Breast epithelium (tissue), 4 donors: ENCODE results near the gene SPX. TPM values are rescaled to one million over a fixed set of nuclear protein-coding genes. Genes with fewer than 3 reads are reported as not detected.

Source experiments
- DNase-seq, 2 donors: peaks; one replicate each; pipeline ENCODE4 v3.0.0-alpha.2; 2019; ENCODE audit warnings: low spot score in 2 of 2
- H3K27ac ChIP-seq, 2 donors: fragments of 200-600 bp; sonication (generic) in 1 of 2; one replicate each; pipeline ENCODE4 v1.5.1; 2016 to 2019; ENCODE audit warnings: mild to moderate bottlenecking in 1 of 2
- H3K27me3 ChIP-seq, 2 donors: fragments of 200-600 bp; sonication (generic) in 1 of 2; one replicate each; pipeline versions ENCODE4 v1.5.1 to v1.6.0; 2017 to 2019; ENCODE audit warnings: control low read depth in 1 of 2, mild to moderate bottlenecking in 1 of 2
- H3K36me3 ChIP-seq: fragments of 200-600 bp; one replicate; pipeline ENCODE4 v1.5.1; 2019
- H3K4me1 ChIP-seq, 2 donors: fragments of 200-600 bp; sonication (generic); one replicate each; pipeline ENCODE4 v1.5.1; 2016 to 2019; ENCODE audit warnings: control low read depth in 1 of 2
- H3K4me3 ChIP-seq, 3 donors: fragments of 200-600 bp; sonication (generic); 1 replicate in 2 of 3; 2 replicates in 1 of 3; pipeline ENCODE4 v1.5.1; 2016 to 2019; ENCODE audit warnings: mild to moderate bottlenecking in 3 of 3, moderate library complexity in 2 of 3
- H3K9me3 ChIP-seq, 2 donors: fragments of 200-600 bp; sonication (generic) in 1 of 2; one replicate each; pipeline ENCODE4 v1.5.1; 2016 to 2019; ENCODE audit warnings: control low read depth in 1 of 2
- CTCF ChIP-seq, 3 donors: fragments of 450-650 bp; IDR thresholded peaks; one replicate each; pipeline ENCODE4 v1.5.1; 2016 to 2017; ENCODE audit warnings: antibody characterized with exemption in 3 of 3, mild to moderate bottlenecking in 3 of 3, moderate library complexity in 3 of 3
- POLR2A ChIP-seq: fragments of 450-650 bp; IDR thresholded peaks from one replicate; pipeline ENCODE4 v1.6.1; 2016; ENCODE audit warnings: antibody characterized with exemption, mild to moderate bottlenecking, moderate library complexity
- POLR2AphosphoS5 ChIP-seq, 3 donors: sonication (generic); formaldehyde crosslinking; IDR thresholded peaks; one replicate each; pipeline ENCODE4 v1.6.1; 2017; ENCODE audit warnings: antibody characterized with exemption in 3 of 3
- intact Hi-C: fragments of 100-400 bp; cut with DNase I; formaldehyde crosslinking; loops from one replicate; pipeline ENCODE4 v1.15.1; 2023; ENCODE audit warnings: low total_unique reads
- total RNA-seq, 3 donors: library from RNA; depleted of rRNA; stranded (reverse); fragments of >200 nt; gene quantifications; one replicate each; pipeline ENCODE4 v1.1.0, GENCODE V29; 2016

Gene SPX
- total RNA-seq, 3 donors from 2014 or later: 1.0 to 84.3 (median 1.3) TPM

GRCh38 chr12:21523148-21523547 is 2.9 kb upstream of the SPX start:
- TF ChIP-seq CTCF (IDR thresholded peaks at IDR 0.05) (no peak), POLR2A (no peak), POLR2AphosphoS5 (IDR thresholded peaks at IDR 0.05) (no peak)
- DNase-seq: no peak
- H3K4me1 ChIP-seq: no peaks in the 10 kb centered on the region
- H3K9me3 ChIP-seq: no peaks in the 10 kb centered on the region
- no peak overlapping the region for H3K4me3 ChIP-seq
- H3K36me3 ChIP-seq: no peaks in the 10 kb centered on the region
- no peak overlapping the region for H3K27ac ChIP-seq
- peaks cover 0 to 14% of the 10 kb centered on the region in 2 donors for H3K27me3 ChIP-seq
- intact Hi-C loops: no loop called here

GRCh38 chr12:21526721-21527345 is 737 bp downstream of the SPX start:
- DNase-seq: no peak
- no peaks in the 10 kb centered on the region for H3K9me3 ChIP-seq
- H3K27ac ChIP-seq: no peak overlapping the region
- H3K4me1 ChIP-seq: no peaks in the 10 kb centered on the region
- H3K4me3 ChIP-seq: peak overlapping the region; percentile 47 to 68 (median 51)
- H3K36me3 ChIP-seq: no peaks in the 10 kb centered on the region
- H3K27me3 ChIP-seq: peaks cover 0 to 27% of the 10 kb centered on the region in 2 donors
- intact Hi-C loops: no loop called here
- TF ChIP-seq POLR2A (no peak), POLR2AphosphoS5 (IDR thresholded peaks at IDR 0.05) (no peak), CTCF (IDR thresholded peaks at IDR 0.05) (no peak)

- Histone ChIP-seq H3K4me1 (no peaks in the 10 kb centered on the region), H3K9me3 (no peaks in the 10 kb centered on the region), H3K4me3 (peak overlapping the region; percentile 47 to 68 (median 51)), H3K27ac (no peak overlapping the region), H3K36me3 (no peaks in the 10 kb centered on the region), H3K27me3 (peaks cover 0 to 27% of the 10 kb centered on the region in 2 donors)
- peak in 1 of 2 donors; percentile 51 for DNase-seq
- intact Hi-C loops: no loop called here
- no peak for TF ChIP-seq POLR2A
- no peak for TF ChIP-seq CTCF (IDR thresholded peaks at IDR 0.05)
- no peak for TF ChIP-seq POLR2AphosphoS5 (IDR thresholded peaks at IDR 0.05)
These were observed 1.5 kb downstream of the SPX start for GRCh38 chr12:21527451-21528180.

- TF ChIP-seq POLR2A: no peak
- TF ChIP-seq POLR2AphosphoS5 (IDR thresholded peaks at IDR 0.05): no peak
- TF ChIP-seq CTCF (IDR thresholded peaks at IDR 0.05): no peak
- peaks cover 0 to 27% of the 10 kb centered on the region in 2 donors for H3K27me3 ChIP-seq
- H3K36me3 ChIP-seq: no peaks in the 10 kb centered on the region
- no peak overlapping the region for H3K27ac ChIP-seq
- no peak overlapping the region for H3K4me3 ChIP-seq
- H3K9me3 ChIP-seq: no peaks in the 10 kb centered on the region
- DNase-seq: no peak
- no peaks in the 10 kb centered on the region for H3K4me1 ChIP-seq
- intact Hi-C loops: no loop called here
These were observed 2.9 kb downstream of the SPX start for GRCh38 chr12:21528953-21529352.

- no peak for DNase-seq
- no peak overlapping the region for H3K27ac ChIP-seq
- H3K36me3 ChIP-seq: no peaks in the 10 kb centered on the region
- no peaks in the 10 kb centered on the region for H3K4me1 ChIP-seq
- H3K4me3 ChIP-seq: no peak overlapping the region
- H3K9me3 ChIP-seq: no peaks in the 10 kb centered on the region
- H3K27me3 ChIP-seq: peaks cover 0 to 27% of the 10 kb centered on the region in 2 donors
- intact Hi-C loops: no loop called here
- TF ChIP-seq CTCF (IDR thresholded peaks at IDR 0.05): no peak
These were observed 3.4 kb downstream of the SPX start for GRCh38 chr12:21529456-21529855.
